ENCODE results near the gene KRT77. TPM values are rescaled to one million over a fixed set of nuclear protein-coding genes. Genes with fewer than 3 reads are reported as not detected.

The KRT77 gene
- total and polyA plus RNA-seq, 2 donors (not counting 1 experiment from before 2014, with no cell fraction given): not detected

DNA sequence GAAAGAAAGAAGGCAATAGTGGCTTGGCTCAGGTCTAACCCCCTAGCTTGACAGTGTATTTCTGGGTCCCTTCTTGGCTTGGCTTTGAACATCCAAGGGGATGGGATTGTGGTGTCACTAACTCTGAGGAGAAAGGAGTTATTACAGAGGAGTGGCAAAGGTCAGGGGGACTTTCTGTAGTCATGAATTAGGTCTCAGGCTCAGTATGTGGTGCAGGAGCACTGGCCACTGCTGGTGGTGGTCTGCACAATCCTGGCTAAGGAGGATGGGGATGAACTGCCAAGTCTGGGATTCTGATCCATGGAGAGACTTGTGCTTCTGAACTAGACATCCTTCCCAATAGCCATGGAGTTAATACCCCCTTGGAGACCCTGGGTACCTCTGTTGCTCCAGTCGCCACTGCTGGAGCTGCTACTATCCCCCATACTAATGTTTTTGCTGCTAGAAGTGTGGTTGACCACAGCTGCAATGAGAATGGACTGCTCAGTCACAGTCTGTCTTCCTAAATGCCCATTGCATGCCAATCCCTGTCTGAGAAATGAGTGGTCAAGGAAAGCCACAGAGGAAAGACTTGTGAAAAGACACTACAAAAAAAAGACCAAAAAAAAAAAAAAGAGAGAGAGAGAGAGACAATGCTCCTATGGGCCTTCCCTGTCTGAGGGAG, 41.3 kb upstream of the KRT77 start:
- no peaks in the 10 kb centered on the region for H3K9me3 ChIP-seq (ENCODE audit: control insufficient read depth, insufficient read depth, low read depth, low read length)
- H4K20me1 ChIP-seq (ENCODE audit: control insufficient read depth, extremely low read depth, insufficient read depth, low read length): no peaks in the 10 kb centered on the region
- H3K27me3 ChIP-seq (ENCODE audit: control insufficient read depth, insufficient read depth, low read length): no peaks in the 10 kb centered on the region
- H3K79me2 ChIP-seq (ENCODE audit: control insufficient read depth, insufficient read depth, low read length): no peaks in the 10 kb centered on the region
- no peak overlapping the region for H3K4me2 ChIP-seq (ENCODE audit: extremely low read depth, insufficient read depth, low read length)
- H3K27ac ChIP-seq (ENCODE audit: insufficient read depth, low read length): no peak overlapping the region
- H2AFZ ChIP-seq (ENCODE audit: low read length): no peak overlapping the region
- no peak for DNase-seq (ENCODE audit: low read depth in 2 of 2)
- no peaks in the 10 kb centered on the region for H3K36me3 ChIP-seq (ENCODE audit: control insufficient read depth, insufficient read depth, low read length)
- no peaks in the 10 kb centered on the region for H3K4me1 ChIP-seq (ENCODE audit: control insufficient read depth, extremely low read depth, insufficient read depth, low read length)
- H3K9ac ChIP-seq (ENCODE audit: insufficient read depth, low read length): no peak overlapping the region
- TF ChIP-seq, protein P1, sequence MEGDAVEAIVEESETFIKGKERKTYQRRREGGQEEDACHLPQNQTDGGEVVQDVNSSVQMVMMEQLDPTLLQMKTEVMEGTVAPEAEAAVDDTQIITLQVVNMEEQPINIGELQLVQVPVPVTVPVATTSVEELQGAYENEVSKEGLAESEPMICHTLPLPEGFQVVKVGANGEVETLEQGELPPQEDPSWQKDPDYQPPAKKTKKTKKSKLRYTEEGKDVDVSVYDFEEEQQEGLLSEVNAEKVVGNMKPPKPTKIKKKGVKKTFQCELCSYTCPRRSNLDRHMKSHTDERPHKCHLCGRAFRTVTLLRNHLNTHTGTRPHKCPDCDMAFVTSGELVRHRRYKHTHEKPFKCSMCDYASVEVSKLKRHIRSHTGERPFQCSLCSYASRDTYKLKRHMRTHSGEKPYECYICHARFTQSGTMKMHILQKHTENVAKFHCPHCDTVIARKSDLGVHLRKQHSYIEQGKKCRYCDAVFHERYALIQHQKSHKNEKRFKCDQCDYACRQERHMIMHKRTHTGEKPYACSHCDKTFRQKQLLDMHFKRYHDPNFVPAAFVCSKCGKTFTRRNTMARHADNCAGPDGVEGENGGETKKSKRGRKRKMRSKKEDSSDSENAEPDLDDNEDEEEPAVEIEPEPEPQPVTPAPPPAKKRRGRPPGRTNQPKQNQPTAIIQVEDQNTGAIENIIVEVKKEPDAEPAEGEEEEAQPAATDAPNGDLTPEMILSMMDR (conservative IDR thresholded peaks at IDR 0.05 in 1 of 2, IDR thresholded peaks at IDR 0.05 in 1 of 2; ENCODE audit: low read depth in 1 of 2, low read length in 2 of 2): no peak
- TF ChIP-seq EZH2 (IDR thresholded peaks at IDR 0.05; ENCODE audit: low read length, missing control alignments): no peak
- no peak overlapping the region for H3K4me3 ChIP-seq (replicated peaks in 1 of 4; ENCODE audit: control extremely low read depth in 1 of 4, insufficient read depth in 1 of 4, low read depth in 3 of 4, low read length in 4 of 4)

DNA sequence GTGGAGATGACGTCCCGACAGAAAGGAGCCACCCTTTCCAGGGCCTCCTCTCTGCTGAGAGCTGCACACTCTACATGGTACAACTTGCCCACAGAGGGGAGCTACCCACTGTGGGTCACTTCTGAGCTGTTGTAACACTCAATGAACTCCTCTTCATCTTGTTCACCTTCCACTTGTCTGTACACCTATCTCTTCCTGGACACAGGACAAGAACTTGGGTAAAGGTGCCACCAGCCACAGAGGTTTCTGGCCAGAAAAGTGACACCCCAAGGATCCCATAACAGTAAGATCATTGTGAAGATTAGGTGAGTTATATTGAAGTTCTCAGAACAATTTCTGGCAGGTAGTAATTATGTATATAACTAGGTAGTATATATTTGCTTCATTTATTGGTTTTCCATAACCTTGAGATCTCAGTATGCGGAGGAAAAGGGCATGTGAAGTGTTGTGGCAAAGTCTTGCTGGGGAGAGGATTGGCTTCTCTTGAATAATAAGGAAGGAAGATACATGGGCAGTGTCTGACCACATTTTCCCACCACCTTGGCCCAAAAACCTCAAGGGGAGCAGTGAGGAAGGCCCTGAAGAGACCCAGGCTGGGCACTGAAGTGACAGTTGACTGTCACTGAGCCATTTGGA, 39.6 kb upstream of the KRT77 start:
- no peak for DNase-seq (ENCODE audit: low read depth in 2 of 2)
- no peaks in the 10 kb centered on the region for H4K20me1 ChIP-seq (ENCODE audit: control insufficient read depth, extremely low read depth, insufficient read depth, low read length)
- TF ChIP-seq EZH2 (IDR thresholded peaks at IDR 0.05; ENCODE audit: low read length, missing control alignments): no peak
- TF ChIP-seq, protein P1 (conservative IDR thresholded peaks at IDR 0.05 in 1 of 2, IDR thresholded peaks at IDR 0.05 in 1 of 2; ENCODE audit: low read depth in 1 of 2, low read length in 2 of 2): no peak
- H3K27me3 ChIP-seq (ENCODE audit: control insufficient read depth, insufficient read depth, low read length): no peaks in the 10 kb centered on the region
- H3K36me3 ChIP-seq (ENCODE audit: control insufficient read depth, insufficient read depth, low read length): no peaks in the 10 kb centered on the region
- H3K27ac ChIP-seq (ENCODE audit: insufficient read depth, low read length): no peak overlapping the region
- H3K9ac ChIP-seq (ENCODE audit: insufficient read depth, low read length): no peak overlapping the region
- H3K4me2 ChIP-seq (ENCODE audit: extremely low read depth, insufficient read depth, low read length): no peak overlapping the region
- H2AFZ ChIP-seq (ENCODE audit: low read length): no peak overlapping the region
- H3K79me2 ChIP-seq (ENCODE audit: control insufficient read depth, insufficient read depth, low read length): no peaks in the 10 kb centered on the region
- no peaks in the 10 kb centered on the region for H3K9me3 ChIP-seq (ENCODE audit: control insufficient read depth, insufficient read depth, low read depth, low read length)
- H3K4me3 ChIP-seq (replicated peaks in 1 of 4; ENCODE audit: control extremely low read depth in 1 of 4, insufficient read depth in 1 of 4, low read depth in 3 of 4, low read length in 4 of 4): no peak overlapping the region
- H3K4me1 ChIP-seq (ENCODE audit: control insufficient read depth, extremely low read depth, insufficient read depth, low read length): no peaks in the 10 kb centered on the region

DNA sequence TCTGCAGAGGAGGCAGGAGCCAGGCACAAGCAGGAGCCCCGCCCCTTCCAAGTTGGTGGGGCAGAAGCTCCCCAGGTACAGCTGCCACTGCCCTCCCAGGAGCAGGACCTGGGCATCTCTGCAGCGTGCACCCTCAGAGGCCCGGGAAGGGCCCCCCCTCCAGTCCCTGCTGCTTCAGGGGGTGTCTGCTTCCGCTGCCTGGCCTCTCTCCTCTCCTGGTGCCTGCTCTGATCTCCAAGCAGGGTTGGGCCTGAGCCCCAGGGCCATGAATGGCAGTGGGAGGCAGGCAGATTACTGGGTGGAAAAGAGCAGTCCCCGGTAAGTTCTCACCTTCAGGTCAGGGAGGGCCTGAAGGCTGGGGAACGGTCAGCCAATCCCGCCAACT, 38.9 kb upstream of the KRT77 start:
- H3K4me2 ChIP-seq (ENCODE audit: extremely low read depth, insufficient read depth, low read length): no peak overlapping the region
- no peak overlapping the region for H2AFZ ChIP-seq (ENCODE audit: low read length)
- no peak overlapping the region for H3K9ac ChIP-seq (ENCODE audit: insufficient read depth, low read length)
- H3K9me3 ChIP-seq (ENCODE audit: control insufficient read depth, insufficient read depth, low read depth, low read length): no peaks in the 10 kb centered on the region
- DNase-seq (ENCODE audit: low read depth in 2 of 2): no peak
- H3K79me2 ChIP-seq (ENCODE audit: control insufficient read depth, insufficient read depth, low read length): no peaks in the 10 kb centered on the region
- H3K4me3 ChIP-seq (replicated peaks in 1 of 4; ENCODE audit: control extremely low read depth in 1 of 4, insufficient read depth in 1 of 4, low read depth in 3 of 4, low read length in 4 of 4): no peak overlapping the region
- no peaks in the 10 kb centered on the region for H3K27me3 ChIP-seq (ENCODE audit: control insufficient read depth, insufficient read depth, low read length)
- no peaks in the 10 kb centered on the region for H3K36me3 ChIP-seq (ENCODE audit: control insufficient read depth, insufficient read depth, low read length)
- H3K27ac ChIP-seq (ENCODE audit: insufficient read depth, low read length): no peak overlapping the region
- H3K4me1 ChIP-seq (ENCODE audit: control insufficient read depth, extremely low read depth, insufficient read depth, low read length): no peaks in the 10 kb centered on the region
- no peaks in the 10 kb centered on the region for H4K20me1 ChIP-seq (ENCODE audit: control insufficient read depth, extremely low read depth, insufficient read depth, low read length)
- TF ChIP-seq, protein P1 (conservative IDR thresholded peaks at IDR 0.05 in 1 of 2, IDR thresholded peaks at IDR 0.05 in 1 of 2; ENCODE audit: low read depth in 1 of 2, low read length in 2 of 2): no peak
- no peak for TF ChIP-seq EZH2 (IDR thresholded peaks at IDR 0.05; ENCODE audit: low read length, missing control alignments)
